SU-DHL-6 (cell line): Measurements from ENCODE around the gene HP.

ENCODE experiments used
- EZH2phosphoT487 ChIP-seq: fragments of 200-600 bp; sonication (generic), shearing (Covaris generic); conservative IDR thresholded peaks from 2 replicates; pipeline ENCODE4 v1.6.1; 2018; ENCODE audit warnings: mild to moderate bottlenecking, antibody characterized with exemption, low read length, moderate library complexity, mixed read lengths
- TF ChIP-seq, protein P1 (sequence below): fragments of 200-600 bp; sonication (generic); IDR thresholded peaks from one replicate; pipeline ENCODE4 v1.5.1; 2017; ENCODE audit warnings: antibody characterized with exemption, mild to moderate bottlenecking, low read length, moderate library complexity; ENCODE audit not compliant: insufficient read depth, poor library complexity, severe bottlenecking

DNA sequence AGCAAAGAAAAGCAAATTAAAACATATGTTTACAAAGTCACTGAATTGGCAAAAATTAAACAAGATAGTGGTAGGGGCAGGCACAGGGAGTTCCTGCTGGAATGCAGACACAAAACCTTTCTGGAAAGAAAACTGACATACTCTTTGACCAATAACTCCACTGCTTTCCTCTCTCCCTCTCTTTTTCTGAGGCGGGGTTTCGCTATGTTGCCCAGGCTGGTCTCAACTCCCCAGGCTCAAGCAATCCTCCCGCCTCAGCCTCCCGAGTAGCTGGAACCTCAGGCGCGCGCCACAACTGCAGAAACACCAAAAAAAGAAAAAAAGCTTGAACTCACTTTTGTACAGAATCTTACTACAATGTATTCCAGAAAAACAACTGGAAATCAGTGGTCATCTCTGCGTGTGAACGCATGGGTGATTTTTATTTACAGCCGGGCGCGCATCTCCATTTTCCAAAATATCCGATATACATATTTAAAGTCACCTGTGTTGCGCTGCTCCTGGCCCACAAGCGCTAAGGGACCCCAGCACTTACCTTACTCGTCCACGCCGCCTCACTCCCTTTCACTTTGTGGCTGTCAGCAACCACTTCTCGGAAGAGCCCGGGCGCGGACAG, 38.6 kb downstream of the HP start:
- TF ChIP-seq, protein P1, sequence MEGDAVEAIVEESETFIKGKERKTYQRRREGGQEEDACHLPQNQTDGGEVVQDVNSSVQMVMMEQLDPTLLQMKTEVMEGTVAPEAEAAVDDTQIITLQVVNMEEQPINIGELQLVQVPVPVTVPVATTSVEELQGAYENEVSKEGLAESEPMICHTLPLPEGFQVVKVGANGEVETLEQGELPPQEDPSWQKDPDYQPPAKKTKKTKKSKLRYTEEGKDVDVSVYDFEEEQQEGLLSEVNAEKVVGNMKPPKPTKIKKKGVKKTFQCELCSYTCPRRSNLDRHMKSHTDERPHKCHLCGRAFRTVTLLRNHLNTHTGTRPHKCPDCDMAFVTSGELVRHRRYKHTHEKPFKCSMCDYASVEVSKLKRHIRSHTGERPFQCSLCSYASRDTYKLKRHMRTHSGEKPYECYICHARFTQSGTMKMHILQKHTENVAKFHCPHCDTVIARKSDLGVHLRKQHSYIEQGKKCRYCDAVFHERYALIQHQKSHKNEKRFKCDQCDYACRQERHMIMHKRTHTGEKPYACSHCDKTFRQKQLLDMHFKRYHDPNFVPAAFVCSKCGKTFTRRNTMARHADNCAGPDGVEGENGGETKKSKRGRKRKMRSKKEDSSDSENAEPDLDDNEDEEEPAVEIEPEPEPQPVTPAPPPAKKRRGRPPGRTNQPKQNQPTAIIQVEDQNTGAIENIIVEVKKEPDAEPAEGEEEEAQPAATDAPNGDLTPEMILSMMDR, result no peak
- no peak for TF ChIP-seq EZH2phosphoT487
